Measurements from ENCODE around the gene FGF1.

FGF1 gene

GRCh38 chr5:142610176-142611001 lies 75.5 kb downstream of the FGF1 start (continued):
- no peak for TF ChIP-seq TSHZ2 (CRISPR knock-in tag; IDR thresholded peaks at IDR 0.05)

GRCh38 chr5:142609142-142609541 lies 76.7 kb downstream of the FGF1 start:
- ATAC-seq = no peak
- TF ChIP-seq ZNF8 (CRISPR knock-in tag; IDR thresholded peaks at IDR 0.05) (no peak), ZNF70 (CRISPR knock-in tag; IDR thresholded peaks at IDR 0.05) (no peak), ZFP30 (CRISPR knock-in tag; IDR thresholded peaks at IDR 0.05) (no peak), ESRRG (CRISPR knock-in tag; IDR thresholded peaks at IDR 0.05) (no peak), ISL1 (CRISPR knock-in tag; IDR thresholded peaks at IDR 0.05) (no peak), SNAI2 (CRISPR knock-in tag; IDR thresholded peaks at IDR 0.05) (no peak), ZNF565 (CRISPR knock-in tag; conservative IDR thresholded peaks at IDR 0.05; ENCODE audit: low read depth) (no peak), POU6F1 (CRISPR knock-in tag; IDR thresholded peaks at IDR 0.05; ENCODE audit: borderline replicate concordance, low read depth) (no peak), TSHZ2 (CRISPR knock-in tag; IDR thresholded peaks at IDR 0.05) (no peak), CREB5 (CRISPR knock-in tag; IDR thresholded peaks at IDR 0.05; ENCODE audit: low read depth) (no peak), OSR1 (CRISPR knock-in tag; IDR thresholded peaks at IDR 0.05) (no peak), TOX (CRISPR knock-in tag; IDR thresholded peaks at IDR 0.05; ENCODE audit: borderline replicate concordance) (no peak), ZFP3 (CRISPR knock-in tag; IDR thresholded peaks at IDR 0.05) (no peak), TCF4 (CRISPR knock-in tag; IDR thresholded peaks at IDR 0.05; ENCODE audit: borderline replicate concordance) (no peak), RARB (CRISPR knock-in tag; IDR thresholded peaks at IDR 0.05) (no peak), PATZ1 (CRISPR knock-in tag; IDR thresholded peaks at IDR 0.05; ENCODE audit: borderline replicate concordance) (no peak), CSDC2 (CRISPR knock-in tag; IDR thresholded peaks at IDR 0.05) (no peak), BACH2 (CRISPR knock-in tag; IDR thresholded peaks at IDR 0.05; ENCODE audit: borderline replicate concordance) (no peak), CSRNP3 (CRISPR knock-in tag; IDR thresholded peaks at IDR 0.05) (no peak), GLIS3 (CRISPR knock-in tag; IDR thresholded peaks at IDR 0.05) (no peak)
